ENCODE measurements around the gene SBDS. TPM values are rescaled to one million over a fixed set of nuclear protein-coding genes. Genes with fewer than 3 reads are reported as not detected.
"Not testable (repeated sequence)": the region's sequence is repeated elsewhere in the genome, so short reads cannot be mapped to it uniquely, and the experiment has no call there.

The SBDS gene
- total RNA-seq, 4 donors from 2014 or later: 138 to 199 (median 179) TPM

GRCh38 chr7:67008260-67008659 lies 12.9 kb upstream of the SBDS start:
- no peak for DNase-seq (ENCODE audit: low spot score in 2 of 2)
- TF ChIP-seq CTCF (IDR thresholded peaks at IDR 0.05) (no peak), POLR2A (IDR thresholded peaks at IDR 0.05) (no peak), EP300 (IDR thresholded peaks at IDR 0.05) (no peak)
- Histone ChIP-seq H3K9me3 (no peaks in the 10 kb centered on the region), H3K4me3 (no peak overlapping the region), H3K36me3 (peaks cover 0 to 86% (median under 1%) of the 10 kb centered on the region in 3 donors), H3K4me1 (no peaks in the 10 kb centered on the region), H3K27me3 (no peaks in the 10 kb centered on the region), H3K27ac (no peak overlapping the region)
- 87 to 94% methylated on average over 4 of the region's 4 CpGs for WGBS, 2 donors

- Histone ChIP-seq H3K36me3 (peaks cover 0 to 74% (median 0%) of the 10 kb centered on the region in 3 donors), H3K27me3 (no peaks in the 10 kb centered on the region), H3K4me3 (no peak overlapping the region), H3K4me1 (no peaks in the 10 kb centered on the region), H3K27ac (no peak overlapping the region), H3K9me3 (no peaks in the 10 kb centered on the region)
- TF ChIP-seq EP300 (IDR thresholded peaks at IDR 0.05) (no peak), POLR2A (IDR thresholded peaks at IDR 0.05) (no peak), CTCF (IDR thresholded peaks at IDR 0.05) (no peak)
- no peak for DNase-seq (ENCODE audit: low spot score in 2 of 2)
- WGBS, 2 donors: 83 to 86% methylated on average over 2 of the region's 2 CpGs
Measured at GRCh38 chr7:67006965-67007364, 11.6 kb upstream of the SBDS start.

GRCh38 chr7:67004145-67004544 lies 8.8 kb upstream of the SBDS start:
- WGBS, 2 donors: 74 to 89% methylated on average over 2 of the region's 2 CpGs
- H3K4me3 ChIP-seq: not testable (repeated sequence)

GRCh38 chr7:67000601-67001258 lies 5.3 kb upstream of the SBDS start:
- WGBS, 2 donors: 45 to 47% methylated on average over 4 of the region's 5 CpGs
- Histone ChIP-seq H3K4me1 (peaks cover 0 to 10% (median 6%) of the 10 kb centered on the region in 4 donors), H3K36me3 (peaks cover 0 to 35% (median 0%) of the 10 kb centered on the region in 3 donors)
- not testable (repeated sequence) for H3K27ac ChIP-seq; H3K4me3 ChIP-seq; H3K27me3 ChIP-seq; DNase-seq (ENCODE audit: low spot score in 2 of 2); H3K9me3 ChIP-seq
- TF ChIP-seq CTCF (IDR thresholded peaks at IDR 0.05): peak in 3 of 5 experiments; percentile 15 to 33 (median 22)

More at GRCh38 chr7:67004145-67004544, 8.8 kb upstream of the SBDS start:
- not testable (repeated sequence) for H3K27me3 ChIP-seq; H3K27ac ChIP-seq; DNase-seq (ENCODE audit: low spot score in 2 of 2); H3K4me1 ChIP-seq; H3K9me3 ChIP-seq
- H3K36me3 ChIP-seq: peaks cover 0 to 64% (median 0%) of the 10 kb centered on the region in 3 donors

GRCh38 chr7:66996444-66997191 lies 1.2 kb upstream of the SBDS start, which contains the start of gene TYW1:
TYW1 (plus strand) TSS chr7:66996833; CDS start chr7:66996979, 146 bp downstream.
- WGBS, 2 donors: 0 to 1% methylated on average over 37 to 43 of the region's 44 CpGs
- H3K27ac ChIP-seq: peak within 1 kb of the TSS; percentile 92 to 99 (median 98)

More at GRCh38 chr7:66996444-66997191, 1.2 kb upstream of the SBDS start, which contains the start of gene TYW1:
- not testable (repeated sequence) for H3K27me3 ChIP-seq, H3K9me3 ChIP-seq
- peak; percentile 99 to 100 for DNase-seq (ENCODE audit: low spot score in 2 of 2)
- TF ChIP-seq CTCF (IDR thresholded peaks at IDR 0.05): peak in 1 of 5 experiments; percentile 24
- peak; percentile 53 to 61 for TF ChIP-seq EP300 (IDR thresholded peaks at IDR 0.05)
- peak; percentile 17 to 61 for TF ChIP-seq POLR2A (IDR thresholded peaks at IDR 0.05)
- Histone ChIP-seq H3K36me3 (peaks cover 2 to 38% (median 12%) of the 10 kb centered on the region in 3 donors), H3K4me3 (peak within 1 kb of the TSS; percentile 54 to 92 (median 77)), H3K4me1 (peaks cover 4 to 35% (median 14%) of the 10 kb centered on the region in 4 donors)
